ENCODE results near the gene DEAF1.

DEAF1 gene

DNA sequence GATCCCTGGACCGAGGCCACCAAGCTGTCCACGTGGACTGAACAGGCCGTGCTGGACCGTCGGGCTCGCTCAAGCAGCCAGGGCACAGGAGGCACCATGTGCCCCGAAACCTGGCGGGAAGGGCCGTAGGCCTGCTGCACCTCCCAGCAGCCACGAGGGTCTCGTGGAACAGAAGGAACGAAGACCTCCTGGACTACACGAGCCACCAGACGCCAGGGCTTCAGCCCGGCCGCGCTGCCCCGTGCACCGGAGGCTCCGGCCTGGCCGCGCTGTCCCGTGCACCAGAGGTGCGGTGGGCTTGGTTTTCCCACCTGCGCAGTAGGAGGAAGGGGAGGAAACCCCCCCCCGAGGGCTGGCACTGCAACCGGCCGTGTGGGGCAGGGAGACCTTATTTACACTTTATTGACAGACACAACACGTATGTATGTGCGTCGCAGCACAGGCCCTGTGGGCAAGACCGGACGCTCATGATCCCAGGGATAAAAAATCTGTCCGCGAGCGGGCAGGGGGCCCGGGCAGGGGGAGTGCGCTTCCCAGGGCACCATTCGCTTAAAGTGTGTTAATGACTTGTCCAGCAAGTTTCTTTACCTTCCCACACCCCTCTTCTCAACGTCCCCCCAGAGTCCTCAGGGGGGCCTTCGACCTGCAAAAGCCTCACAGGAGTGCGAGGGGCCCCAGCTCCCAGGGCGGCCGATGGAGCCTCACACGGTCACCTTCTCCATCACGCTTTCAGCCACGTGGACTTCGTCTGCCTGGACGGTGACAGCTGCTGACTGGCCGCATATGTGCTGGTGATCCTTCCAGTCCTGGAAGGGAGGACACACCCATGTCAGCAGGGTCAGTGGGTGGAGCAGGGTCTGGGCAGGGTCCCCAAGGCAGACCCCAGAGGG is 50.9 kb downstream of the DEAF1 start:
- no peak for DNase-seq

DNA sequence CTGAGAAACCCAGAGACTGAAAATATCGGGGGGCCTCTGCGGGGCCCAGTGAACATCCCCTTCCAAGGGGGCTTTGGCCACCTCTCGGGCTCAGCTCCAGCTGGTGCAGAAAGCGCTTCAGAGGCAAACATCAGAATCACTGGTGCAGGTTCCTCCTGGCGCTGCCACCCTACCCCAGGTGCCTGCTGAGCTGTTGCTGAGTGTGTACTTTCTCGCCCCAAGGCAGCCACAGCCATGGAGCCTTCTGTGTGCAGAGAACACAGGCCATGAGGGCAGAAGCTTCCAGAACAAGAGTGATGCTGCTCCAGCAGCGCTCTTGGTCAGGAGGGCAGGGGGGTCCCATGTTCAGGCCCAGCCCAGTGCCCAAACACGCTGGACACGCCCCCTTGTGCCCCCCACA is 51.7 kb downstream of the DEAF1 start:
- no peak for DNase-seq

DNA sequence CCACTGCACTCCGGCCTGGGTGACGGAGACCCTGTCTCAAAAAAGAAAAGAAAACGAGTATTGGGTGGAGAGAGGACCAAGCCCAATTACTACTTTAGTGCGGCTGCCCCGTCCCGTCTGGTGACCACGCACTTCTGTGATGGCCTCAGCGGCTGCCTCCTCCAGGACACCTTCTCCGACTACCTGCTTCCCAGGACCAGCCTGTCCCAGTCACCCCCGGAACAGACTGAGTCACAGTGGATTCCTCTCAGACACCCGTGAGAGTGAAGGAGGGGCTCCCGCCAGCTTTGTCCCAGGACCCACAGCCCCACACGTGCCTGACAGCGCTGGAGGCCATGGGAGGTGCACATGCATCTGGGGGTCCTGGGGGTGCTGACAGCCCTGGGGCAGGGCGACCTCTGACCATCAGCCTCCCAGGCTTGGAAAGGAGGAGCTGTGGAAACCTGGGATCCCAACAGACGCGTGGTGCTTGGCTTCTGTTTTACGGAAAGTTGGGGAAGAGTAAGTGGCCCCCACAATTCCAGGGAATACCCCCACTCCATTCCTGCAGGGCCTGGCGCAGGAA is 53.1 kb downstream of the DEAF1 start:
- no peak for DNase-seq

DNA sequence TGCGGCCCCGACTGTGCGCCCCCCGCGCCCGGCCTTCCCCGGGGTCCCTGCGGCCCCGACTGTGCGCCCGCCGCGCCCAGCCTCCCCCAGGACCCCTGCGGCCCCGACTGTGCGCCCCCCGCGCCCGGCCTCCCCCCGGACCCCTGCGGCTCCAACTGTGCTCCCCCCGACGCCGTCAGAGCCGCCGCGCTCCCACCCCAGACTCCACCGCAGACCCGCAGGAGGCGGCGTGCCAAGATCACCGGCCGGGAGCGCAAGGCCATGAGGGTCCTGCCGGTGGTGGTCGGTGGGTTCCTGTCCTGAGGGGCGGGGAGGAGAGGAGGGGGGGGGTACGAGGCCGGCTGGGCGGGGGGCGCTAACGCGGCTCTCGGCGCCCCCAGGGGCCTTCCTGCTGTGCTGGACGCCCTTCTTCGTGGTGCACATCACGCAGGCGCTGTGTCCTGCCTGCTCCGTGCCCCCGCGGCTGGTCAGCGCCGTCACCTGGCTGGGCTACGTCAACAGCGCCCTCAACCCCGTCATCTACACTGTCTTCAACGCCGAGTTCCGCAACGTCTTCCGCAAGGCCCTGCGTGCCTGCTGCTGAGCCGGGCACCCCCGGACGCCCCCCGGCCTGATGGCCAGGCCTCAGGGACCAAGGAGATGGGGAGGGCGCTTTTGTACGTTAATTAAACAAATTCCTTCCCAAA is 54.9 kb downstream of the DEAF1 start:
- no peak for DNase-seq

DNA sequence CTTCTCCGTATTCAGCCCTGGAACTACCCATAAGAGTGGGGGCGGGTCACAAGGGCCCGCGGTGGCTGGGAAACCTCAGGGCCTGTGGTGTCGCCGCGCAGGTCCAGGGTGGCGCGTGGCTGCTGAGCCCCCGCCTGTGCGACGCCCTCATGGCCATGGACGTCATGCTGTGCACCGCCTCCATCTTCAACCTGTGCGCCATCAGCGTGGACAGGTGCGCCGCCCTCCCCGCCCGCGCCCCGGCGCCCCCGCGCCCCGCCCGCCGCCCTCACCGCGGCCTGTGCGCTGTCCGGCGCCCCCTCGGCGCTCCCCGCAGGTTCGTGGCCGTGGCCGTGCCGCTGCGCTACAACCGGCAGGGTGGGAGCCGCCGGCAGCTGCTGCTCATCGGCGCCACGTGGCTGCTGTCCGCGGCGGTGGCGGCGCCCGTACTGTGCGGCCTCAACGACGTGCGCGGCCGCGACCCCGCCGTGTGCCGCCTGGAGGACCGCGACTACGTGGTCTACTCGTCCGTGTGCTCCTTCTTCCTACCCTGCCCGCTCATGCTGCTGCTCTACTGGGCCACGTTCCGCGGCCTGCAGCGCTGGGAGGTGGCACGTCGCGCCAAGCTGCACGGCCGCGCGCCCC is 55.6 kb downstream of the DEAF1 start:
- no peak for DNase-seq

DNA sequence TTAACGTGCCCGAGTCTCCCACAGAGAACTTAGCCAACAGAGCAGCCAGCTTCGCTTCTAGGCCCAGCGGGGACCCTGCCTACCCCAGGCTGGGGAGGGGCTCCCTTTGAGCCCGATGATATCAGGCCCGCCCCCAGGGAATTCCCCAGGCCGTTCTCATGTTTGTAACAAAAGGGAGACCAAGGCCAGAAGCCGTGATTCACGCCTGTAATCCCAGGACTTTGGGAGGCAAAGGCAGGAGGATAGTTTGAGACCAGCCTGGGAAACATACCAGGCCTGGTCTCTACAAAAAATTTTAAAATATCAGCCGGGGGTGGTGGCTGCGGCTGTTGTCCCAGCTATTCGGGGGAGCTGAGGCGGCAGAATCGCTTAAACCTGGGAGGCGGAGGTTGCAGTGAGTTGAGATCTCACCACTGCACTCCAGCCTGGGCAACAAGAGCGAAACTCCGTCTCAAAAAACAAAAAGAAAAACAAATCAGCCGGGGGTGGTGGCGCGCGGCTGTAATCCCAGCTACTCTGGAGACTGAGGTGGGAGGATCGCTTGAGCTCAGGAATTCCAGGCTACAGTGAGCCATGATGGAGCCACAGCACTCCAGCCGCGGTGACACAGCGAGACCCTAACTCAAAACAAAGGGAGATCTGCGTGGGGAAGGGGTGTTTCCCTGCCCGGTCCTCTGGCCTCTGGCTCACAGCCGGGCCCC is 56.2 kb downstream of the DEAF1 start:
- no peak for DNase-seq

DNA sequence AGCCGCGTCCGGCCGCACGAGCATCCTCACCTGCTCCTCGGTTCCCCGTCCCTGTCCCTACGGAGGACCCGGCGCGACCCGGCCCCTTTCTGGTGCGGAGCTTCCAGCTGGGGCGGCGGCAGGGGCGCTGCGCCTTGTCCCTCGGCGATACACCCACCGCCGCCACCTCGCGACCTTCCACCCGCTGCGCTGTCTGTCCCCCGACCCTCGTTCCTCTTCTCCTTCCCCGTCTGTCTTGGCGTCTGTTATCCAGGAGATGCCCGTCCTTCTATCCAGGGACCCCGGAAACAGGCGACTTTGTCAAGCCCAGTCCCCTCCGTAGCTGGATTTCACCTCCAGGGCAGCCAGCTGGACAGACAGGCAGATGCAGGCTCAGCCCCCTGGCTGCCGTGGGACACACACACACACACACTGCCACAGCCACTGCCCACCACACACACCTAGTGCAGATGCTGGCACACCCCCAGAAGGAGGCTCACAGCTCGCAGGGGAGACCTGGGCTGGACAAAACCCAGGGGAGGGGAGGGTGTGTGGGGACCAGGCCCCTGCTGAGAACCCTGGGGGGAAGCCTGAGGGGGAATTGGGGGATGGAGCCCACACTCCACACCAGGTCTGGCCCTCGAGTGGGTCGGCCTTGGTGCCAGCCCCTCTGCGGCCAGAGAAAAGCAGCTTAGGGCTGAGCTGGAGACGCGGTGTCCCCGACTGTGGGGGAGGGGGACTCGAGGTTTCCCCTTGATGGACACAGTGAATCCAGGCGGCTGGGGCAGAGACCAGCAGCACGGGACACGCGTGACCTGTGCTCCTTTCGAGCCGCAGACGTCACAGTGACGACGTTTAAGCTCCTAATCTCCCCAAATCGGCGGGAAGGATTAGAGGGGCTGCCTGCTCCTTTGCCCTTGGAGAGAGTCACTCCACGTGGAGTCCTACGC is 57.2 kb downstream of the DEAF1 start:
- no peak for DNase-seq

DNA sequence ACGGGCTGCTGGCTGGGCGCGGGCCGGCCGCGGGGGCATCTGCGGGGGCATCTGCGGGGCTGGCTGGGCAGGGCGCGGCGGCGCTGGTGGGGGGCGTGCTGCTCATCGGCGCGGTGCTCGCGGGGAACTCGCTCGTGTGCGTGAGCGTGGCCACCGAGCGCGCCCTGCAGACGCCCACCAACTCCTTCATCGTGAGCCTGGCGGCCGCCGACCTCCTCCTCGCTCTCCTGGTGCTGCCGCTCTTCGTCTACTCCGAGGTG is 57.8 kb downstream of the DEAF1 start:
- DNase-seq = no peak

DNA sequence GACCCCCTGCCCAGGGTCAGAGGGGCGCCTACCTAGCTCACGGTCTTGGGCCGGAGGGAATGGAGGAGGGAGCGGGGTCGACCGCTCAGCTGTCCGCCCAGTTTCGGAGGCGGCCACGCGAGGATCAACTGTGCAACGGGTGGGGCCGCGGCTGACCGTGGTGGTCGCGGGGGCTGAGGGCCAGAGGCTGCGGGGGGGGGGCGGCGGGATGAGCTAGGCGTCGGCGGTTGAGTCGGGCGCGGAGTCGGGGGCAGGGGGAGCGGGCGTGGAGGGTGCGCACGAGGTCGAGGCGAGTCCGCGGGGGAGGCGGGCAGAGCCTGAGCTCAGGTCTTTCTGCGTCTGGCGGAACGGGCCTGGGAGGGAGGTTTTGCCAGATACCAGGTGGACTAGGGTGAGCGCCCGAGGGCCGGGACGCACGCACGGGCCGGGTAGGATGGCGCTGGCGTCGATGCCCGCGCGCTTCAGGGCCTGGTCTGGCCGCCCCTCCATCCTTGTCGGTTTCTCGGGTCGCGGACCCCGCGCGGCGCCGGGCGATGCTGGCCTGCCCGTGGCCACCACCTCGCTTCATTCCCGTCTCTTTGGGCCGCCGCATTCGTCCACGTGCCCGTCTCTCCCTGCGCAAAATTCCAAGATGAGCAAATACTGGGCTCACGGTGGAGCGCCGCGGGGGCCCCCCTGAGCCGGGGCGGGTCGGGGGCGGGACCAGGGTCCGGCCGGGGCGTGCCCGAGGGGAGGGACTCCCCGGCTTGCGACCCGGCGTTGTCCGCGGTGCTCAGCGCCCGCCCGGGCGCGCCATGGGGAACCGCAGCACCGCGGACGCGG is 58.3 kb downstream of the DEAF1 start, which contains the start of gene DRD4:
TSS of gene DRD4 (plus strand) at position 759 of the 822 bp plus-strand sequence. CDS start at position 795, 36 bp downstream.
- no peak for DNase-seq

DNA sequence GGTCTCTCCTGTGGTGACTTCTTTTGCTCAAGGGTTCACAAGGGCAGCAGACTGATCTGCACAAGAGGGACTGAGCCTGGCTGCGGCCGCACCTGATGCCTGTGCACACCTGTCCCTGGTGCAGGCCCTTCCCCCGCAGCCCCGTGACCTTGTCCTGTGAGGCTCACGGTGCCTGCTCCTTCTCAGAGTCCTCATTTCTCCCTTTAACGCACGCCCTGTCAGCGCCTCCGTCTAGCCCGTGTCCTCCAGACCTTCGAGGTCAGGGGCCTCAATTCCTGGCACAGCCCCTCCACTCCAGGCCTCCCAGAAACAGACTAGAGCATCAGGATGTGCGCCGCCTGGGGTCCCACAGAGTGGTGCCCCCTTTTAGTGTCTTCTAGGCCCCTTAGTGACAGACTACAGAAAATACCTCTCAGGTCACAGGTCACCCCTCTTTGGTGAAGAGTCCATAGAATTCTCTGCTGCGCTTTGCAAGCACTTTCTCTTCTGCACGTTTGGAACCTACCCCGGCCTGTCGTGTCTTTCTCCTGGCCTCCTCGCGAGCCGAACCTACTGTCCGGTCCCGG is 59.0 kb downstream of the DEAF1 start:
- no peak for DNase-seq

DNA sequence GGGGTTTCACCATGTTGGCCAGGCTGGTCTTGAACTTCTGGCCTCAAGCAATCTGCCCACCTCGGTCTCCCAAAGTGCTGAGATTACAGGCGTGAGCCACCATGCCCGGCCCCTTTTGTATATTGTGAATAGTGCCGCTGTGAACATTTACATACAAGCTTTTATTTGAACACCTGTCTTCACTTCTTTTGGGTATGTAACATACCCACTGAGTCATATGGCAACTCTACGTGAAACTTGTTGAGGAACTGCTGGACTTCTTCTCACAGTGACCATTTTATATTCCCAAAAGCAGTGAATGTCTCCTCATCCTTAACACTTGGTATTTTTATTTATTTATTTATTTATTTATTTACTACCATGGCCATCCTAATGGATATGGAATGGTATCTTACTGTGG is 64.2 kb downstream of the DEAF1 start:
- DNase-seq = no peak

DNA sequence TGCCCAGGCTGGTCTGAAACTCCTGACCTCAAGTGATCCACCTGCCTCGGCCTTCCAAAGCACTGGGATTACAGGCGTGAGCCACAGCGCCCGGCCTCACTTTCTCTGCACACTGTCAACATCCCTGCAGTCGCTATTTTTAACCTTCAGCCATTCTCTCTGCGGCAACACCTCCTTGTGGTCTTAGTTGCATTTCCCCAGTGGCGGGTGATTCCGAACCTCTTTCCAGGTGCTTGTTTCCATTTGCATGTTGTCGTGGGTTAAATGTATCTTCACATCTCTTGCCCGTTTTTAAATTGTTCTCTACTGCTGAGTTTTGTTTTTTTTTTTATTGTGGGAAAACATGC is 65.8 kb downstream of the DEAF1 start:
- no peak for DNase-seq

DNA sequence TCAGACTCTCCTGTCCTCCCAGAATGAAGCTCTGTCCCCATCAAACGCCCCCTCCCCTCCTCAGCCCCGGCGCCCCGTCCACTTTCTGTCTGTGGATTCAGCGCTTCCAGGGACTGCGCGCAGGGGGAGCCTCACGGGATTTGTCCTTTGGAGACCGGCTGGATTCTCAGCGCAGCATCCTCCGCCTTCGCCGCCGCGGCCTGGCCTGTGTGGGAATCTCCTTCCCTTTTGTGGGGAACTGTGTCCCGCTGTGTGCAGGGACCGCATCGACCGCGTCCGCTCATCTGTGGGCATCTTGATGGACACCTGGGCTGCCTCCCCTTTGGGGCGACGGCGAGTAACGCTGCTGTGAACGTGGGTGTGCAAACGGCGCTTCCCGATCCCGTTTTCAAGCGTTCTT is 67.0 kb downstream of the DEAF1 start:
- DNase-seq = no peak

DNA sequence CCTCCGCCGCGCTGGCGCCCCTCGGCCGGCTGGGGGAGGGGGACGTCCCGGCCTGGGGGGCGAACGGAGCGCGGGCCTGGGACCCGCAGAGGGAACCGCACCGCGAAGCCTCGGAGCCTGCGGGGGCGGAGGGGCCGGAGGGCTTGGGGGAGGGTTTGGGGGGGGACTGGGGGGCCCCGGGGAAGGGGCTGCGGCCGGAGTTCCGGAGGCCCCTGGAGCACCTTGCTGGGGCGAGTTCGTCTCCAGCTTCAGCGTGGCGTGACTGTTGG is 67.8 kb downstream of the DEAF1 start:
- DNase-seq = no peak

DNA sequence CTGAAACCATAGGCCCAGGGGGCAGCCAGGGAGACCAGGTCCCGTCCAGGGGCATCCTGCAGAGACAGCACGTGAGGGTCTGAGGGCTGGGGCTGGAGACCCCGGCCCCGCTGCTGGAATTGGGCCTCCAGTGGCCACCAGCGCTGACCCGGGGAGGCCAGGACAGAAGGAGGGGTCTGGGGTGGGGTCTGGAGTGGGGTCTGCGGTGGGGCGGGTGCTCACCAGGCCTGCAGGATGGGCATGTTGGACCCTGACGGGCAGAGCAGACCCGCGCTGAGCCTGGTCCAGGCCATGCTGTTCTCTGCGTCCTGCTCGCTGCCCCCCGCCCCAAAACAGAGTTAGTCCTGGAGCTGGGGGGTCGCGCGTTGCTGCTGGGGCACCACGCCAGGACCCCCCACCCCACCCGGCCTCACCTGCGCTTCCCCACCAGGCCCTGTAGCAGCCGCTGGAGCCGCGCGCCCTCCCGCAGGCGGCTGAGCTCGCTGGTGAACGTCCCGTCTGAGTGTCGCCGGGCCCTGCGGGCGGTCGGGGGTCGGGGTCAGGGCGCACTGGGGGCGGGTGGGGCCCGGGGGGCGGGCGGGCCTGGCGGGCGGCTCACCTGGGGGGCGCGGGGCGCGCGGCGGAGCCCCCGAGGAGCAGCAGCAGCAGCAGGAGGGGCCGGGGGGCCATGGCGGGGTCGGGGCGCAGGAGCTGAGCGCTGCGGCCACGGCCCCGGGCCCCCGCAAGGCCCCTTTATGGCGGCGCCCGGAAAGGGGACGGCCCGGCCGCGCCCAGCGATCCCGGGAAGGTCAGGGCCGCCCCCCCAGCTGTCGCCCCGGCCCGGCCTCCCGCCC is 68.3 kb downstream of the DEAF1 start, which contains the start of gene SCT:
TSS of gene SCT (minus strand) at position 707 of the 833 bp plus-strand sequence. CDS start at position 669, 38 bp downstream.
- no peak for DNase-seq

DNA sequence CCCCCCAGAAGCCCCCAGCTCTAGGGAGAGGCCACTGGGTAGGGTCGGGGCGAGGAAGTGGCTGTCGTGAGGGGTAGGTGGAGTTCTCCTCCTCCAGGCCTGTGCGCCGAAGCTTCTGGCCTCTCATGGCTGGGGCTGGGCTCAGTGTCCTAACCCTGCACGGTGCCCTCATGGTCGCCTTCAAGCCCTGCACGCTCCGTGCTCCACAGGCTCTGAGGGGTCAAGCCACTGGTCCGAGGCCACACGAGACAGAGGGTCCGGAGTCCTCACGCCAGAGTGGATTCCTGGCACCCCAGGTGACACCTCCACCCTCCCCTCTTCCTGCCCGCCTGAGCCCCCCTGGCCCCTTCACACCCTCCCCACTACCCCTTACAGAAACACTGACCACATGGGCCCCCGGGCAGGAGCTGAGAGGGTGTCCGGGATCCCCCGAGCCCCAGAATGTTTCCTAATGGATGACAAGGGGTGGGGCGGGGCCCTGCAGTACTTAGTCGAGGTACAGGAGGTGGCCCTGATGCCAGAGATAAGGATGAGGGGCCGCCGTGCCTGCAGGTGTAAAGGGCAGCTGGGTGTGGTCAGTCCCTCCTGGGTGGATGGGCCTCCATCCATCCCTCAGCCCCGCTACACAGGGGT is 69.3 kb downstream of the DEAF1 start:
- DNase-seq = no peak

DNA sequence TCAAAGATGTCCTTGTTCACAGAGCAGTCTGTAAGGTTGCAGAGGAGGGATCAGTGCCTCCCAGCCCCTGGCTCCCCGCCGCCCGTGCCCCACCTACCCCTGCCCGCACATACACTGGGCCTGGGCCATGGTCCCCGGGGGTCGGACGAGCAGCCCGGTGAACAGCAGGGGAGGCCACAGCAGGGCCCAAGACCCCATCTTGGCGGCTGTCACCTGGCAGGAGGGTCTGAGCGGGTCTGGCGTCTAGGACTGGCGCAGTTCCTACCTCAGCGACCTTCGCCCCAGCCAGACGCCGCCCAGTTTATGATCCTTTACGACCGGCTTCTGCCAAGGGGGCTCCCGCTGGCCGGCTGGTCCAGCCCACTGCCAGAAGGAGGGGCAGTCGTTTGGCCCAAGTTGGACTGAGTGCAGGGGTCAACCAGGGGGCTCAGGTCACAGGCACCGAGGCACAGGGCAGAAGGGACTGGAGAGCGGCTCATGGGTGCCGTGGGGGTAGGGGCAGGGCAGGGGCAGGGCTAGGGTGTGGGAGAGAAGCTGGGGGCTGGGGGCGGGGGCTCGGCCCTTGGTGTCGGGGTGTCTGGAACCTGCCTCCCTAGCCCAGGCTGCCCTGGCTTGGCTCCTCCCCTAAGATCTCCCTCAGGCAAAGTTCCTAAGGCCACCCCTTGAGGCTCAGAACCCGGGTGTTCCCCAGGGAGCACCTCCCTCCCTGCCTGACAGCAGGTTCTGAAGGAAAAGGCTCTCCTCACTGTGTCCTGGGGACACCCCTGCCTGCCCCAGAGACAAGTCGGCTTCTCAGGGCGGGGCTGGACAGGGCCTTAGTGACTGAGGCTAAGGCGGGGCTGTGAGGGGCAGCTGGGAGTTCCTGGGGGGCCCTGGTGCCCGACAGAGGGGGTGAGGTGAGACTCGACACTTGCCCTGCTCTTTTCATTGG is 70.1 kb downstream of the DEAF1 start, which contains the start of gene CDHR5:
TSS of gene CDHR5 (minus strand) at position 251 of the 931 bp plus-strand sequence. CDS start at position 198, 53 bp downstream.
- no peak for DNase-seq

All from NCI-H1105 treated with DMSO at 0.1 percent for 48 hours (cell line).